8988T (cell line): ENCODE data around the gene LAMA1.

Source experiments
- DNase-seq: peaks from one replicate; pipeline ENCODE4 v3.0.0; 2011

Gene LAMA1

DNA sequence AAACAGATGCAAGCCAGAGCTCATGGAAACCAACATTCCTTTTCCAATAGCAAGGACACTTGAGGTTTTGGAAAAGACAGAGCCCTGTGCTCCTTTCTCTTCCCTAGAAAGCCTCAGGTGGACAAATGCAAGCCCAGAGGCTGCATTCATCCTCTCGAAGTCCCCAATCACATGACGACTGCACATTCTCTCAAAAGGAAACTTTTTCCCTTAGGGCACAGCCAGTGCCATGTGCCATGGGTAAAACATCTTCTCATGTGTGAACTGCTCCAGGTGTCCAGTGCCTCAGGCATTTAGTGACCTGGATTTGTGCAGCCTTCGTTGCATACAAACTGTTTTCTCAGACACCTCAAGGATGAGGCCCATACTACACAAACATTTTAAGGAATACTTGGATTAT lies 140.7 kb downstream of the LAMA1 start:
- DNase-seq: no peak

- DNase-seq: no peak
Measured at GRCh38 chr18:6975084-6975483, 142.5 kb downstream of the LAMA1 start.

DNA sequence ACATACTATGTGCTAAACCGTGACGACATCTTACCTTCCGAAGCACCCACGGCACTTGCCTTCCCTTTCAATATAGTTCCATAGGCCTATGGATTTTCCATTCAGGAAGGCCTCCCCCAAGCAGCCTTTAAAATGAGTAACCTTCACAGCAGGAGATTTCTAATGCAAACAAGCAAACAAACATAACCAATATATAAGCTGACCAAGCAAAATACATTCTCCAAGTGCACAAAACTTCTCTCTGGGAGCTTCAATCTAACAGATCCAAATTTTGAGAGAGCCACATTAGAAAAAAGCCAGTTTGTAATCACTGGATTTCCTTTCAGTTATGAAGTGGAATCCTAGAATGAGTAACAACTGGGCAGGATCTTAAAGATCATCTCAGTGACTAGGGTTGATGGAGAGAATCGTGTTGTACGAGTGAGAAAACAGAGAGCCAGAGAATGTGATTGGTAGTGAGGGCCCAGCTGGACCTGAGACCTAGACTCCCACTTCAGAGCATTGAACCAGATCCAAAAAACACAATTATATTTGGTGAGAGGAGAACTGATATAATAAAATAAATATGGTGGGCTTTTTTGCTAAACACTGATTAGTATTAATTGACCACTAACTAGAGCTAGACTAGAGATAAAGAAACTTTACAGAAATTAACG lies 145.6 kb downstream of the LAMA1 start:
- no peak for DNase-seq

- no peak for DNase-seq
Measured at GRCh38 chr18:6963452-6964097, 154.0 kb downstream of the LAMA1 start.

- DNase-seq: no peak
Measured at GRCh38 chr18:6962571-6963451, 154.8 kb downstream of the LAMA1 start.

DNA sequence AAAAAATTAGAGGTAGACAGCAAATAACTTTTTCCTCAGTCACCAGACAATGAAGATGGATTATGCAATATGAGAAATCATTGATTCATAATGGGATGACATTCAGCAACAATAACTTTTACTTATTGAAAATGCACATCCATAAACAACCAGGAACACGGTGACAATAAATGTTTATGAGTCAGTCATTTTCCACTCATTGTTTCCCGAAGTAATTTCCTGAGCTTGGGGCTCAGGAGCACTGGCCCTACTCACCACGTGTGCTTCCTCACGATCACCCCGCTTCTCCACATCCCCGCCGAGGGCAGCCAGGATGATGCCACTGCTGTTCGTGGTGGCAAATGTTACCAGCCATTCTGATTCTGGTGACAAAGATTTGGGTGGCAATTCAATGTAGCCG lies 156.3 kb downstream of the LAMA1 start:
- no peak for DNase-seq

DNA sequence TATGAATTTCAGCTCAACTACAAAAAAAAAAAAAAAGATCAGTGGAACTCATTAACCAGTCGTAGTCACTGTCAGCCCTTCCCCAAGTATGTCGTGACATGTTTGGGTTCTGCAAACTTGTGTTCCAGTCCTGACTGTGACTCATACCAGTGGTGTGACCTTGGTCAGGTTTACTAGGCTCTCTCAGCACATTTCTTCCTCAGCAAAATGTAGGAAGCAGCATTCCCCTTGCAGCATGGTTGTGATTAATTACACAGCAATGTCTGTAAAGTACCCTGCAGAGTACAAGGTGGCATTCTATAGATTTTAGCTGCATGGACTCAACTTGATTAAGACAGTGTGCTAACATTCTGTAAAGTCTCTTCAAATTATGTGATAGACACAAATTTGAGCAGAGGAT lies 156.9 kb downstream of the LAMA1 start:
- DNase-seq: no peak

GRCh38 chr18:6960124-6960523 lies 157.5 kb downstream of the LAMA1 start:
- no peak for DNase-seq

DNA sequence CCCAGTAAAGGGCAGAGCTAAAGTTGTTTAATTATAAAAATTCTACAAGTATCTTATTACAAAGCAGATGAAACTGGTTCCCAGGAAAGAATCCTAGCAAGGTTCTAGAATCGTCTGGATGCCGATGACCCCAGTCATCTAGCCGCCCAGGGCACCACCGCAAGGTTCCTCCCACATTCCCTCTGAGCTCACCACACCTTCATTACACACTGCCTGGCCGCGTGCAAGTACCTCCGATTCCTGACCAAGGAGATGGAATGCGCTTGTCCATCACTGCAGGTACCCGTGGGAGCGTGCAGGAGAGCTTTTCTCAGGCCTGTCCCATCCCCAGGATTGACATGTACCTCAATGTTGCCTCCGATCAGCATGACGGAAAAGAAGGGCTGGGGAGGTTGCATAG lies 158.5 kb downstream of the LAMA1 start:
- no peak for DNase-seq

- no peak for DNase-seq
Measured at GRCh38 chr18:6956999-6957398, 160.6 kb downstream of the LAMA1 start.

- no peak for DNase-seq
Measured at GRCh38 chr18:6956495-6956894, 161.1 kb downstream of the LAMA1 start.

- no peak for DNase-seq
Measured at GRCh38 chr18:6955304-6955703, 162.3 kb downstream of the LAMA1 start.

DNA sequence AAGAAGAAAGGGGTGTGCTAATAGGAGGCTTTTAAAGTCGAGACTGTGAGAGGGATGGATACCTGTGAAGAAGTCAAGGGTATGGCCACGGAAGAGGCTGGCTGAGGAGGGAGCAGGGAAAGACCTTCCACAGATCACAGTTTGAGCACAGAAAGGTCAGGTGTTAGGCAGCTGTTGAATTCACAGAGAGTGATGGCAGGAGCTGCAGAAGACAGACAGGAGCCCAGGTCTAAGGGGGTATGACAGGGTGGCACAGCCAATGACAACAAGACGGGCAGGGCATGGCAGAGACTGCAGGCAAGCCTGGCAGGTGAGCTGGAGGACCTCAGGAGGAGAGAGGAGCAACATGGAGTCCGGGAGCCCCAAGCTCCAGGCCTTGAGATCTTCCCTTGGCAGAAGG lies 163.1 kb downstream of the LAMA1 start:
- DNase-seq: no peak

DNA sequence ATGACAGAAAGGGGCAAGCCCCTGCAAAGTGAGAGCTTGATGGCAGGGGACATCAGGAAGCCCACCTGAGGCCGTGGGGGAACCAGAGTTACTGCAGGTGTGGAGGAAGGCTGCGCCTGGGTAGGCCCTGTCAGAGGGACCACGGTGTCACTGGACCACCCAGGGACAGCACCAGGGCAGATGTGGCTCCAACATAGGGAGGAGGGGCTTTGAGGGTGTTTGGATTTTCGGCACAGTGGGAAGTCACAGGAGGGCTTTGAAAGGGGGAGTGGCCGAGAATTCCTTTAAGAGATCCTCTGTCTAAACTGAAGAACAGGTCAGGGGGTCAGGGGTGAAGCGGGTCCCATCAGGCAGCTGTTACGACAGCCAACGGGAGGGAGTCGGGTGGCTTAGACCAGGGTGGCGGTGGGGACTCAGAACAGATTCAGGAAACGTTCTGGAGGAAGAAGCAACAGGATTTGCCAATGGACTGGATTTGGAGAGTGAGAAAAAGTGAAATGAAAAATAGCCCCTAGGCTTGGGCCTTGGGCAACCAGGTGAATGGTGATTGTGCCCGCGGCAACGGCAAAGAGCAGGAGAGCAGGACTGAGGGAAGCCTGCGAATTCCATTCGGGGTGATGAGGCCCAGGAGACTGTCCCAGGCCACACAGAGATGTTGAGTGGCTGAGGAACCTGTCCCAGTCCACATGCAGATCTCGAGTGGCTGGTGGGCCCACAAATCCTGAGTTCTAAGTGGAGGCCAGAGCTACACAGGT lies 166.1 kb downstream of the LAMA1 start:
- DNase-seq: no peak

DNA sequence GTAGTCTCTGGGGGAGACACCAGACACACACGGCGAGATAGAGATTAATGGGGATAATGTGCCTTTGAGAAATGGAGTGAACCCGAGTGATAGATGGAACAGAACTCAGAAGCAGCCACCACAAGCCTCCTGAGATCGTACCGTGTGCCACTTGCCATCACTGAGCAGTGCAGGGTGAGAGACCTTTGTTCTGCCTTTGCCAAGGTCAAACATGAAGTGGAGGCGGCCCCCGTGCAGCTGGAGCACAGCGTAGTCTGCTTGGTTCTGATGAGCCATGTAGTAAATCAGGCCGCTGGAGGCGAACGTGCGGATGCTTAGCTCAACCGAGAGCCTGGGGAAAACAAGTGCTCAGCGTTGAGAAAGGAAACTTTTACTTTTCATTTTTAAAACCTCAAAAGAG lies 167.0 kb downstream of the LAMA1 start:
- DNase-seq: no peak

DNA sequence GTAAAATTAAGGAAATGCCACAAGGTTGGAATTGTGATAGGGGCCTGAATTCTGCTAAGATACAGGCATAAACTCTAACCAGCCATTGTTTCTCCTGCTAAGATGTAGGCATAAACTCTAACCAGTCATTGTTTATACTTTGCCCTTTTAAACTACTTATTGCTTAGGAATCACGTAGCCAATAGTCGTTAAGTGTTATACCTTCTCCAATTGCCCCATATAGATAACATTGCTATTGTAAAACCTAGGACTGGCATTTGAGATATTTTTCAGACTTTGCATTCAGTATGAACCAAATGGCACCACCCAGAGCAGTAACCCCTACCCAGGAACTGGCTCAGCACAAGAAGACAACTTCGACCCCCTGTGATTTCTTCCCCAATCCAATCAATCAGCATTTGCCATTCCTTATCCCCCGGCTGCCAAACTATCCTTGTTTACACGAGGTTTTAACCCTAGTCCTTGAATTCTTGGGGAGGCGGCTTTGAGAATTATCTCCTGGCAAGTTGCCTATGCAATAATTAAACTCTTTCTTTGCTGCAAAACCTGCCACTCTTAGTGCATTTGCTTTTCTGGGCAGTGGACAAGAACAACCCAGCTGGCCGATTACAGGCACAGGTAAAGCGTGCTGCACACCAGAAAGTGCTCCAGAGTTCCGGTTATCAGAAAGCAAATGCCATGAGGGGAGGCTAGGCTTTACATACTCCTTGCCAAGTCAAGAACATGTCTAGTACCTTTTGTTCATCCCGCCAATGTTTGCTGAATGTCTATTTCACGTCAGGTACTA lies 167.6 kb downstream of the LAMA1 start:
- no peak for DNase-seq

DNA sequence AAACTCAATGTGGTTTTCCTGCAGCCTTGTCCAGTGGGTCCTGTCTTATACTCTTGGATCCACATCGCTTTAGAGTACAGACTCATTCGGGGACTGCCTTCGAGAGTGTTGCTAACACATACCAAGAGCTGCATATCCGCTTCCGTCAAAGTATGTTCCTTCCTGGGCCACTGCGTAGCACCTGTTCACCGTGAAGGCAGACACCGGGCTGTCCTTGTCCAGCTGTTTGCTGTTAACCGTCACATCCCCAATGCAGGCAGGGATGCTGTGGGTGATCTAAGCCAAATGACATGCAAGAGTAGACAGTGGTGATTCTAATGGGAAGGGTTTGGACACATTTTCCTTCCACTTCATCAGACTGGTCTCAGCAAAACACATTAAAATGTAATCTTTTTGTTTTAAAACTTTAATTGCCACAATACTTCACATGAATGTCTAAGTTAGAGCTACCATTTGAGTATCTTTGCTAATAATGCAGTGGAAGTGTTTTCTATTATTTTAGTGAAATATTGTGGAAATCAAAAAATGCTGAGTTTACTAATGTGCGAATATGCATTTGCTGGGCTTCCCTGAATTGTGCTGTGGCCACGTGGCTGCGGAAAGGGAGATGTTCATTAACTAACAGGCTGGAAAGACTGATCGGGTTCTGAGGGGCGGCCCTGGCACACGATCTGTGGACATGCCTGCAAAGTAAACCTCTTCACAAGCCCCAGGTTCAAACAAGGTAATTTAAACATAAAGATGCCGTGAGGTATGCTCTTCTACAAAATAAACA lies 169.1 kb downstream of the LAMA1 start:
- no peak for DNase-seq

- DNase-seq: no peak
Measured at GRCh38 chr18:6947338-6948030, 170.1 kb downstream of the LAMA1 start.

GRCh38 chr18:6943143-6943542 lies 174.5 kb downstream of the LAMA1 start:
- no peak for DNase-seq

DNA sequence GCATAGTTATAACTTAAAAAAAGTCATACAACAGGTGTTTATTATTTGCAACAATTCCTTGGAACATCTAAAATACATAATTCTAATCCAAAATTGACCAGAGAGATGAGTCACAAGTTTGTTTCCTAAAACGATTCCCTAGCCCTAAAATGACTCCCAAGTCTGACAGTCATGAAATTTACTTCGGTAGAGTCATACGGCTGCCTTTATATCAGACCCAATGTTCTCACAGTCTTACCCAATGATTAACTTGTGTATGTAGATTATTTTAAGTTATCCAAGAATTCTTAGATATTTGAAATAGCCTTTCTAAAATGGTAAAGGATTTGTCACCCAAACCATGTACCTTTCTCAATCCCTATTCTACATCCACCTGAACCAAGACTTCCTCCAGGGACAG lies 174.9 kb downstream of the LAMA1 start:
- no peak for DNase-seq

GRCh38 chr18:6941996-6942395 lies 175.6 kb downstream of the LAMA1 start:
- DNase-seq: no peak
